ENCODE results near the gene AP2A2. TPM values are rescaled to one million over a fixed set of nuclear protein-coding genes. Genes with fewer than 3 reads are reported as not detected.

The AP2A2 gene
- total RNA-seq, 1 donor from 2014 or later: 78.1 TPM

DNA sequence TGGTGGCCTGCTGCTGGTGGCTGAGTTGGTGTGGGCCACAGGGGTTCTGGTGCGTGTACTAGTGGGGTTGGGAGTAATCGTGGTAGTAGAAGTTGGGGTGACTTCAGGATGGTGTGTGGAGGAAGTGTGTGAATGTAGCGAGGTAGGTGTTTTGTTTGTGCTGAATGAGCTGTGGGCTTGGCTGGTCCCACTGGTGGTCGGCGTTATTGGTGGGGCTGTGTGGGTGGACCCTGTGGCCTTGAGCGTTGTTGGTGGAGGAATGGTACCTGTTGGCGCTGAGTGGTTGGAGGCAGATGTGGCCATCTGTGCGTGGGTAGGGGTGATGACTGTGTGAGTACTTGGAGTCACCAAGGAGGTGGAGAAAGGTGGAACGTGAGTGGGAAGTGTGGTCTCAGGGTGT, 92.4 kb downstream of the AP2A2 start:
- DNase-seq (ENCODE audit: low read depth, low spot score): no peak
- no peak overlapping the region for H3K4me3 Mint-ChIP-seq
- peaks cover 24% of the 10 kb centered on the region for H3K9me3 Mint-ChIP-seq
- peaks cover 3% of the 10 kb centered on the region for H3K4me1 Mint-ChIP-seq
- H3K27ac Mint-ChIP-seq (ENCODE audit: unreplicated experiment): peak overlapping the region; percentile 40
- peaks cover 4% of the 10 kb centered on the region for H3K27me3 Mint-ChIP-seq (ENCODE audit: low read depth)
- TF ChIP-seq, protein P1, sequence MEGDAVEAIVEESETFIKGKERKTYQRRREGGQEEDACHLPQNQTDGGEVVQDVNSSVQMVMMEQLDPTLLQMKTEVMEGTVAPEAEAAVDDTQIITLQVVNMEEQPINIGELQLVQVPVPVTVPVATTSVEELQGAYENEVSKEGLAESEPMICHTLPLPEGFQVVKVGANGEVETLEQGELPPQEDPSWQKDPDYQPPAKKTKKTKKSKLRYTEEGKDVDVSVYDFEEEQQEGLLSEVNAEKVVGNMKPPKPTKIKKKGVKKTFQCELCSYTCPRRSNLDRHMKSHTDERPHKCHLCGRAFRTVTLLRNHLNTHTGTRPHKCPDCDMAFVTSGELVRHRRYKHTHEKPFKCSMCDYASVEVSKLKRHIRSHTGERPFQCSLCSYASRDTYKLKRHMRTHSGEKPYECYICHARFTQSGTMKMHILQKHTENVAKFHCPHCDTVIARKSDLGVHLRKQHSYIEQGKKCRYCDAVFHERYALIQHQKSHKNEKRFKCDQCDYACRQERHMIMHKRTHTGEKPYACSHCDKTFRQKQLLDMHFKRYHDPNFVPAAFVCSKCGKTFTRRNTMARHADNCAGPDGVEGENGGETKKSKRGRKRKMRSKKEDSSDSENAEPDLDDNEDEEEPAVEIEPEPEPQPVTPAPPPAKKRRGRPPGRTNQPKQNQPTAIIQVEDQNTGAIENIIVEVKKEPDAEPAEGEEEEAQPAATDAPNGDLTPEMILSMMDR (conservative IDR thresholded peaks at IDR 0.05): no peak
- H3K36me3 Mint-ChIP-seq (ENCODE audit: low read depth): peaks cover 26% of the 10 kb centered on the region

DNA sequence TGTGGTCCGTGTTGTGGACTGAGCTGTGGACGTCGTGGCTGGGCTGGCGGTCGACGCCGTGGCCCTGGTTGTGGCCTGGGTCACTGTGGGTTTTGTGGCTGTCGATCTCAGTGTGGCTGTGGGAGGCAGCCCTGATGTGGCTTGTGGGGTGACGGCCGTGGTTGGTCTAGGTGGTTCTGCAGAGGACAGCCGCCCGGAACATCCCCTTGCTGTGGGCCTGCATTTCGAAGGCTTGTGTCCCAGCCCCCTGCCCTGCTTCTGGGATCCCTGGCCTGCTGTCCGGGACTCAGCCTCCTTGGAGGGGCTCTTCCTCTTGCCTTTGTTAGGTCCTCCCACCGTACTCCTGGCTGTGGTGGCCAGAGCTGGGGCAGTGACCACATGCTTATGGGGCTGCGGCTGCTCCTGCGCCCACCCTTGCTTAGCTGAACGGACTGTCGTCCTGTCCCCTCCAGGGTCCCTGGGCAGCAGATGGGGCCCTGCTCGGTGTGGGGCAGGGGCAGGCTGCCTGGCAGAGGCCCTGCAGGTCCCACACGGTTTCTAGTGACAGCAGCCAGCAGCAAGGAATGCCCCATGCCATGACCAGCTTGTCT, 93.7 kb downstream of the AP2A2 start:
- H3K9me3 Mint-ChIP-seq: peaks cover 24% of the 10 kb centered on the region
- H3K4me3 Mint-ChIP-seq: no peak overlapping the region
- TF ChIP-seq, protein P1 (conservative IDR thresholded peaks at IDR 0.05): no peak
- peaks cover 3% of the 10 kb centered on the region for H3K4me1 Mint-ChIP-seq
- peaks cover 27% of the 10 kb centered on the region for H3K36me3 Mint-ChIP-seq (ENCODE audit: low read depth)
- no peak overlapping the region for H3K27ac Mint-ChIP-seq (ENCODE audit: unreplicated experiment)
- peaks cover 4% of the 10 kb centered on the region for H3K27me3 Mint-ChIP-seq (ENCODE audit: low read depth)
- no peak for DNase-seq (ENCODE audit: low read depth, low spot score)

DNA sequence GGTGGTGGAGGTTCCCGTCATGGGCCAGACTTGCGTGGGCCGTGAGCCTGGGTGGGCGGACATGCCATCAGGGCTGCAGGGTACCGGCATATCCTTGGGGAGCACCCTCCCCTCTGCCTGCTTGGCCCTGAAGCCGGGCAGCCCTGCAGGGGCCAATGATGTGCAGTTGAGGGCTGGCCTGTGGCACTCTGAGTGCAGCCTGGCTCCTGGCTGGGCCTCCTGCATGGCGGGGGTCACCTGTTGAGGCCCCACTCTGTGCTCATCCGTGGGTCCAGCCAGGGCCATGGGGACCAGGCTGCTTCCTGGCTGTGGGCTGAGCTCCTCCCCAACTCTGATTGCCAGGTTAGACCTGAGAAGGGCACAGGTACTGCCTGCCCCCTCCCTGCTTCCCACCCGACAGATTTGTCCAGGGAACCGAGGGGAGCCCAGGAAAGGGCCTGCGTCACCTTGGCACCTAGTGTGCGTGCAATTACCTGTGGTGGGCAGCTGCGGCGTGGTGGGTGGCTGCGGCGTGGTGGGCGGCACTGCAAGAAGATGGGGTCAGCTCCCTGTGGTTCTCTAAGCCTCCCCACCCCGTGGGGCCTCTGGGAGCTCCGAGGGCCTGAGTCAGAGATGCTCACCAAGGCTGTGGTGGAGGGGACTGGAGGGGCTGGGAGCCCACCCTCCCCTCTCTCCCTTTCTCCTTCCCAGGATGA, 94.7 kb downstream of the AP2A2 start:
- Mint-ChIP-seq H3K27ac (ENCODE audit: unreplicated experiment) (no peak overlapping the region), H3K9me3 (peaks cover 24% of the 10 kb centered on the region), H3K4me3 (no peak overlapping the region), H3K4me1 (peaks cover 3% of the 10 kb centered on the region), H3K36me3 (ENCODE audit: low read depth) (peaks cover 27% of the 10 kb centered on the region), H3K27me3 (ENCODE audit: low read depth) (peaks cover 4% of the 10 kb centered on the region)
- TF ChIP-seq, protein P1 (conservative IDR thresholded peaks at IDR 0.05): no peak
- no peak for DNase-seq (ENCODE audit: low read depth, low spot score)

DNA sequence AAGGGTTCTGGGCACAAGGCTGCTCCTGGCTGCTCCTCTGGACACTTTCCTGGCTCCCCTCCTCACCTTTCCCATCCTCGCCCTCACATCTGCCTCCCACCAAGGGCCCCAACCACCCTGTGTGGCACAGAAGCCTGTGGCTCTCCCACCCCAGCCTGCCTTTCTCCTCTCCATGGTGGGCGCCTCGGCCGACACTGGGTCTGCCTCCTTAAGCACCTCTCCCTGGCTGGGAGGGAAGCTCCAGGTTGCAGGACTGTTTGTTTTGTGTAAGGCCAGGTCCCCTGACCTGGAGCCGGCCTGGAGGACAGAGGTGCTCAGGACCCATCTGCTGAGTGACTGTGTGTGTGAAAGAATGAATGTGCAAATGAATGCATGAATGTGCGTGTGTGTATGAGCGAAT, 96.7 kb downstream of the AP2A2 start:
- Mint-ChIP-seq H3K4me1 (peaks cover 3% of the 10 kb centered on the region), H3K27me3 (ENCODE audit: low read depth) (peaks cover 3% of the 10 kb centered on the region), H3K9me3 (peaks cover 9% of the 10 kb centered on the region), H3K36me3 (ENCODE audit: low read depth) (peaks cover 13% of the 10 kb centered on the region), H3K27ac (ENCODE audit: unreplicated experiment) (no peak overlapping the region), H3K4me3 (no peak overlapping the region)
- TF ChIP-seq, protein P1 (conservative IDR thresholded peaks at IDR 0.05): no peak
- DNase-seq (ENCODE audit: low read depth, low spot score): no peak

DNA sequence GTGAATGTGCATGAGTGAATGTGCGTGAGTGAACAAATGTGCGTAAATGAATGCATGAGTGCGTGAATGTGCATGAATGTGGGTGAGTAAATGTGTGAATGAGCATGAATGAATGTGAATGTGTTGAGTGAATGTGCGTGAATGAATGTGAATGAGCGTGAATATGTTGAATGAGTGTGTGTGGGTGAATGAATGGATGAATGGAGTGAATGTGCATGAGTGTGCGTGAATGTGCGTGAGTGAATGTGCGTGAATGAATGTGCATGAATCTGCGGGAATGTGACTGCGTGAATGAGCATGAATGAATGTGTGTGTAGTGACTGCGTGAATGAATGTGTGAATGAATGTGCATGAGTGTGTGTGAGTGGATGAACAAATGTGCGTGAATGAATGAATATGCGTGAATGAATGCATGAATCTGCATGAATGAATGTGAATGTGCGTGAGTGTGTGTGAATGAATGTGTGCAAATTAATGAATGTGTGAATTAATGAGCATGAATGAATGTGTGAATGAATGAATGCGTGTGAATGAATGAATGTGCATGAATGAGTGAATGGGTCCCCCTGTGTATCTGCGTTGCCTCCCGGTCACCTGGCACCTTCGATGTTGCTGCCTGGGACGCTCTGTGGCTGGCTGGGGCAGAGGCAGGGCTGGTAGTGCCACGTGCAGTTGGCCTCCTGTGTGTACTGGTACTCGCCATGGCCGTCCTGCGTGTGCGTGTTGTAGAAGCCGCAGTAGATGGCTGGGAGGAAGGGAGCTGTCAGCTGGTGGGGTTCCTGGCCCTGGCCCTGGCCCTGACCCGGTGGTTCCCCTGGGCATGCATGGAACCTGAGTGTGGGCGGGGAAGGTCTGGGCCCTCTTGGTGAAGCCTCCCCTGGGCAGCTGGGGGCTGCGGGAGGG, 97.5 kb downstream of the AP2A2 start:
- no peak overlapping the region for H3K4me3 Mint-ChIP-seq
- peak overlapping the region; percentile 58 for H3K27ac Mint-ChIP-seq (ENCODE audit: unreplicated experiment)
- TF ChIP-seq, protein P1 (conservative IDR thresholded peaks at IDR 0.05): no peak
- H3K36me3 Mint-ChIP-seq (ENCODE audit: low read depth): peaks cover 5% of the 10 kb centered on the region
- no peaks in the 10 kb centered on the region for H3K27me3 Mint-ChIP-seq (ENCODE audit: low read depth)
- peaks cover 2% of the 10 kb centered on the region for H3K4me1 Mint-ChIP-seq
- peaks cover 2% of the 10 kb centered on the region for H3K9me3 Mint-ChIP-seq
- no peak for DNase-seq (ENCODE audit: low read depth, low spot score)
